NCI-H524 (cell line): ENCODE results near the gene MUC6.
A peak's percentile ranks its signal among the peaks of the same experiment; 100 is the strongest.
"Not testable (repeated sequence)": the region's sequence is repeated elsewhere in the genome, so short reads cannot be mapped to it uniquely, and the experiment has no call there.

Experiments
- DNase-seq, 2 experiments: peaks; one replicate each; lab custom pipeline; 2025; lab: John Stamatoyannopoulos, UW

The MUC6 gene

GRCh38 chr11:987671-988070, 48.8 kb downstream of the MUC6 start:
- no peak for DNase-seq

GRCh38 chr11:986952-987305, 49.6 kb downstream of the MUC6 start:
- no peak for DNase-seq

- no peak for DNase-seq
Measured at GRCh38 chr11:986270-986951, 50.1 kb downstream of the MUC6 start.

- DNase-seq = no peak
Measured at GRCh38 chr11:985848-986247, 50.7 kb downstream of the MUC6 start.

- DNase-seq = no peak
Measured at GRCh38 chr11:985406-985805, 51.1 kb downstream of the MUC6 start.

GRCh38 chr11:984546-984945, 52.0 kb downstream of the MUC6 start:
- no peak for DNase-seq

GRCh38 chr11:981764-982163, 54.8 kb downstream of the MUC6 start:
- DNase-seq = no peak

GRCh38 chr11:980438-981357, 55.8 kb downstream of the MUC6 start:
- DNase-seq = no peak

- DNase-seq = no peak
Measured at GRCh38 chr11:978781-979180, 57.7 kb downstream of the MUC6 start.

- DNase-seq = no peak
Measured at GRCh38 chr11:977830-978720, 58.4 kb downstream of the MUC6 start.

- DNase-seq = no peak
Measured at GRCh38 chr11:976431-977160, 59.9 kb downstream of the MUC6 start.

GRCh38 chr11:975827-976226, 60.7 kb downstream of the MUC6 start:
- DNase-seq = peak; percentile 19 to 52

GRCh38 chr11:975376-975775, 61.1 kb downstream of the MUC6 start:
- not testable (repeated sequence) for DNase-seq

- DNase-seq = no peak
Measured at GRCh38 chr11:973237-973636, 63.3 kb downstream of the MUC6 start.

- DNase-seq = no peak
Measured at GRCh38 chr11:972523-973211, 63.9 kb downstream of the MUC6 start.

GRCh38 chr11:971731-972365, 64.7 kb downstream of the MUC6 start:
- no peak for DNase-seq

GRCh38 chr11:971092-971690, 65.3 kb downstream of the MUC6 start:
- DNase-seq = no peak

- no peak for DNase-seq
Measured at GRCh38 chr11:970319-970871, 66.1 kb downstream of the MUC6 start.

GRCh38 chr11:969651-970205, 66.8 kb downstream of the MUC6 start:
- no peak for DNase-seq

- no peak for DNase-seq
Measured at GRCh38 chr11:968822-969221, 67.7 kb downstream of the MUC6 start.
